GM21825 (cell line): ENCODE data around the gene CDH23.

ENCODE experiments used
- ATAC-seq: cut with Tn5 transposase; IDR thresholded peaks from one replicate; pipeline ENCODE4 v1.9.1; 2021; ENCODE audit warnings: mild to moderate bottlenecking, moderate library complexity; ENCODE audit not compliant: unreplicated experiment

Gene CDH23

DNA sequence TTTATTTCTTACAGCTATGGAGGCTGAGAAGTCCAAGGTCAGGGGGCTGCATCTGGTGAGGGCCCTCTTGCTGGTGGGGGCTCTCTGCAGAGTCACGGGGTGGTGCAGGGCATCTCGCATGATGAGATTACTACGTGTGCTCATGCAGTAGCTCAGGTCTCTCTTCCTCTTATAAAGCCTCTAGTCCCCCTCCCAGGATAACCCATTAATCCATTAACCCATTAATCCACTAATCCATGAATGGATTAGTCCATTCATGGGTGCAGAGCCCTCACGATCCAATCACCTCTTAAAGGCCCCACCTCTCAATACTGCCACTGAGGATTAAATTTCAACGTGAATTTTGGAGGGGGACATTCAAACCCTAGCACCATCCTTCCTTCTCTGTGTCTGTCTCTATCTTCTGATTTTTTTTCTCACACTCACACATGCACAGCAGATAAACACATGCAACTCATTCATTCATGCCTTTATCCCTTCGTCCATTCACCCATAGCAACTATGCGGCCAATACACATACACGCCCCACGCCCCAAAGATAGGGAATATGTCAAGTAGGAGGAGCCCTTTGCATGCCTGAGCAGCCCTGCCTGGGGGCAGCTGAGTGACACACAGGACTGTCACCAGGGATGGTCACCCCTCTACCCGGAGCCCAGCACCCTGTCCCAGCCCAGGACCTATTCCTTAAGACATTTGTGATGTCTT is 236.3 kb downstream of the CDH23 start:
- ATAC-seq = no peak

GRCh38 chr10:71633920-71634319 is 237.2 kb downstream of the CDH23 start:
- no peak for ATAC-seq

DNA sequence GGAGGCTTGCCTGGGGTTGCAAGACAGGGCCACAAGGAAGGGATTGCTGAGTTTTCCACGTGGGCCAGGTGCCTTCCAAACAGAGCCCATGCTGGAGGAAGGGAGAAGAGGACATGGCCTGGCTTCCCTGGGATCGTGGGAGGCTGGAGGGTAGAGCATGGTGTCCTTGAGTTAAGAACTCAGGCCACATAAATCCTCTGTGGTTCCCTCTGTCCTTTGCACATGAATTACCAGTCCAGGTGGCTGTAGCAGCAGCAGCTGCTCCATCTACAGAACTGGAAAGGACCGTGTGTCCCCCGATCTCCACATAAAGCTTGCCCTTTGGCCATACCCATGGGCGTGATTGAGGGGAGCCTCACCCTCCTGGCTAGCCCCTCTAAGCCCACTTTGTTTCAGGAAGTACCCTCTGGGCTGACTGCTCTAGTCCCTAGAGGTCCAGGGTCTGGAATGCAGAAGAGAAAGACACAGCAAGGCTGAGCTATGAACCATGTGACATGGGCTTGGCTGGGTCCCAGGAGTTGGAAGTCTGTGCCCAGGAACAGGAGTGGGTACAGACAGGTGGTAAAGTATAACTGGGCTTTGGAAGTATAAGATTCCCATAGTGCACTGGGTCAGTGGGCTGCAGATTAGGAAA is 237.9 kb downstream of the CDH23 start:
- ATAC-seq = no peak

DNA sequence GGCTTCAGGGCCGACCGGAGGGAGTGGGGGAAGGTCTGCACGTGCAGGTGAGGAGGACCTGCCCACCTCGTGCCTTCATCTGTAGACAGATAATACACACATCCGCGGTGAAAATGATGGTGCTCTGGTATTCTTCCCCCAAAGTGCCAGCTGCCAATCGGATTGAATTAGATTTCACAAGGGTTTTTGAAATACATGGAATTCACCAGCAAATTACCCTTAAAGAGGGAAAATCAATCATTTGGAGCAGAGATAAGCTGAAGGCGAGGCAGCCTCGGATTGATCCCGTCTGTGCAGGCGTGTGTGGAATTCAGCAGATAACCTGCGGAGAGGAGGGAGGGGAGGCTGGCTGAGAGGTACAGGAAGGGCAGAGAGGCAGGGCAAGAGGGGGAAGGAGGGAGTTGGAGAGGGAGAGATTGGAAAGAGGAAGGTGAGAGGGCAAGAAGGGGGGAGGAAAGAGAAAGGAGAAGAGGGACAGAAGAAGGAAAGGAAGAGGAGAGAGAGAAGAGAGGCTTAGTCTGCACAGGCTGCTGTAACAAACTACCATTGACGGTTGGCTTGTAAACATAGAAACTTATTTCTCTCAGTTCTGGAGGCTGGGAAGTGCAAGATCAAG is 238.6 kb downstream of the CDH23 start:
- no peak for ATAC-seq

- ATAC-seq = no peak
These were observed 239.1 kb downstream of the CDH23 start for GRCh38 chr10:71635867-71636266.

DNA sequence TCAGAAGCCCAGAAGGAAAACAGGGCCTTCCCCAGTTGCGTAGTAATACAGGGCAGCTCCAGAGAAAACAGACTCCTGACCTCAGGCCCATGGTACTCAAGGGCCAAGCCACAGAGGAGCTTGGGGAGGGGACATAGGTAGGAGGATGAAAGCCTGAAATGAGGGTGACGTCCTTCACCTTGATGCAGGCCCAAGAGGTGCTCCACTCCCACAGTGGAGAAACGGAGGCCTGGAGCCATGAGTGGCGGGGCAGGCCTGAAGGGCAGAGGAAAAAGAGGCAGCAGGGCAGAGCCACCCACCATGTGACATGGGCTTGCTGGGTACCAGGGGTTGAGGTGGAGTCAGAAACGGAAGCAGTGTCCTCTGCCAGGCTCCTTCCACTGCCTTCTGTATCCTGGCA is 239.9 kb downstream of the CDH23 start:
- ATAC-seq = no peak

DNA sequence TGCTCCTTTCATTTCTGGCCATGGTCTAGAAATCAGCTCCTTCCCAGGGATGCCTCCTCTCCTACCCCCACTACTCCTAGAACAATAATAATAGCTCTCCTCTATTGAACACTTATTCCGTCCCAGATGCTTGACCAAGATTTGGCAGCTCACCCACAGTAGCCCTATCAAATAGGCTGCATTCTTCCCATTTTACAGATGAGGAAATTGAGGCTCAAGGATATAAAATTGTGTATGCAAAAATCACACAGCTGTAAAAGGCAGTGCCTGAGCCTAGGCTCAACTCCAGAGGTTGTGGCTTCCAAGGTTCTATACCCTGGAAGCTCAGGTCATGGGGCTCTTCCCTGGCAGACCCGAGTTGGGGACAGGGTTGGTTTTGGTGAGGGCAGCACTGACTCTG is 240.6 kb downstream of the CDH23 start:
- no peak for ATAC-seq

DNA sequence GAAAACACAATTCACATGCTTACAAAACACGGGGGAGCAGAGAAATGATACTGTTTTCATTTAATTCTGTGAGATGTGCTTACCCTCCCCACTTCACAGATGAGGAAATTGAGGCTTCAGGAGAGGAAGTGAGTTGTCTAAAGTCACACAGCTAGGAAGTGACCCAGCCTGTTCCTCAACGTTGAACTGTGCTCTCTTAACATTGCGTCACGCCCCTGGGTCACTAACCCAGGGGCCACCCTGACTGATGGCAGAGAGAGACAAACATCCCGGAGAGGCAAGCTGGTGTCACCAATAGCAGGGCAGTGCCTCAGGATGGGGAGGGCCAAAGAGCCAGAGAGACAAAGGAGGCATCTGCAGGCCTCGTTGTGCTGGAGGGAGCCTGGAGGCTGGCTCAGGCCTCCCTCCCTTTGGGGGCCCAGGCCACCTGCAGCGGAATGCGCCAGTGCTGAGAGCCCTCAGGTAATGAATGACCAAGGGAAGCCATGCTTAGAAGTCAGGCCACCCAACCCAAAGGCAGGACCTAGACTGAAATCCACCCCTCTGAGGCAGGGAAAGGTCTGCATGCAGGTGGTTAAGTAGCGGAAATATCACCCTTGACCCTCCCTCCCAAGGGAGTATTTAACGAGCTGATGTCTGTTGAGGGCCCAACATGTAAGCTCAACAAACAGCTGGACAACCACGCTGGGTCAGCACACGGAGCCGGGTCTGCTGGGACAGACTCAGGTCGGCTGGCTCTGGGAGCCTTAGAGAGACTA is 241.5 kb downstream of the CDH23 start:
- no peak for ATAC-seq

GRCh38 chr10:71638822-71639719 is 242.4 kb downstream of the CDH23 start:
- no peak for ATAC-seq

- no peak for ATAC-seq
These were observed 243.9 kb downstream of the CDH23 start for GRCh38 chr10:71640607-71641006.

- no peak for ATAC-seq
These were observed 244.7 kb downstream of the CDH23 start for GRCh38 chr10:71641449-71641848.

- no peak for ATAC-seq
These were observed 245.3 kb downstream of the CDH23 start for GRCh38 chr10:71641986-71642385.

GRCh38 chr10:71643904-71644303 is 247.2 kb downstream of the CDH23 start:
- ATAC-seq = peak; percentile 11

GRCh38 chr10:71644307-71645180 is 247.8 kb downstream of the CDH23 start:
- ATAC-seq = peak; percentile 59

DNA sequence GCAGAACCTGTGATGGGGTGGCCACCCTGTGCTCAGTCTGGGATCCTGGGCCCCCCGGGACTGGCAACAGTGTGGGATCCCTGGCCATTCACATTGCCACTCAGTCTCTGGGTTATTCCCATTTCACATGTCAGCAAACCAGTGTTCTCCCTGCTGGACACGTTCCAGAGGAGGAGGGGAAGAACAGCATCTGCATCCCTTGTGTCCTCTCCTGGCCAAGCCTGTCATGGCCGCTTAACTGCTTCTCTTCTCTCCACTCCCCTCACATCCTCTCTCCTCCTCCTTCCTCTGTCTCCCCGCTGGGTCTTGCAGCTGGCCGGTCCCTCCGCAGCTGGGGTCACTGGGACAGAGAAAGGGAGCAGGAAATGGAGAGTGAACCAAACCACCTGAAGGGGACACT is 248.5 kb downstream of the CDH23 start:
- ATAC-seq = no peak

GRCh38 chr10:71646037-71646436 is 249.3 kb downstream of the CDH23 start:
- ATAC-seq = no peak

DNA sequence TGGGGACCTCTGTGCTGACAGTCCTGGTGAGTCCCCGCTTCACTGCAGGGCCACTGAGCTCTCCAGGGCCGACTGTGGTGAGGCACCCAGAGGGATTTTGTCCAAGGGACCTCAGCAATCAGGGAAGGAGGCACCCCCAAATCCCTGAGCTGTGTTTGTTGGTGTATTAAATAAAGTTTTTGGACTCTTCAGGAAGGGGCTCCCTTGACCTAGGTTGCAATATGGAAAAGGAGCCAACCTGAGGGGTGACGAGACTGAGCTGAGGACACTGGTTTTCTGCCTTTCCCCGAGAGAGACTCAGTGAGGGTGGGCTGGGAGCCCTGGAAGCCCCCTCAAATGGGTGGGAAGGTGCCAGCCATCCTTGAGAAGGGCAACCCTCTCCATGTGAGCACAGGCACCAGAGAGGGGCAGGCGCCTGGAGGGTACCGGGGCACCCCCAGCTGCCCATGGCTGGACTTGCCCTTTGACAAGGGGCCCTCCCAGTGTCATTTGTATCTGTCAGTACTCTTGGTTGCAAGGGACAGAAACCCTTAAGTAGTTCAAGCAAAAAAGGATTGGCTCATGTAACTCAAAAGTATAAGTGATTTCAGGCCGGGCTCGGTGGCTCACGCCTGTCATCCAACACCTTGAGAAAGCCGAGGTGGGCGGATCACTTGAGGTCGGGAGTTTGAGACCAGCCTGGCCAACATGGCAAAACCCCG is 250.0 kb downstream of the CDH23 start:
- no peak for ATAC-seq

DNA sequence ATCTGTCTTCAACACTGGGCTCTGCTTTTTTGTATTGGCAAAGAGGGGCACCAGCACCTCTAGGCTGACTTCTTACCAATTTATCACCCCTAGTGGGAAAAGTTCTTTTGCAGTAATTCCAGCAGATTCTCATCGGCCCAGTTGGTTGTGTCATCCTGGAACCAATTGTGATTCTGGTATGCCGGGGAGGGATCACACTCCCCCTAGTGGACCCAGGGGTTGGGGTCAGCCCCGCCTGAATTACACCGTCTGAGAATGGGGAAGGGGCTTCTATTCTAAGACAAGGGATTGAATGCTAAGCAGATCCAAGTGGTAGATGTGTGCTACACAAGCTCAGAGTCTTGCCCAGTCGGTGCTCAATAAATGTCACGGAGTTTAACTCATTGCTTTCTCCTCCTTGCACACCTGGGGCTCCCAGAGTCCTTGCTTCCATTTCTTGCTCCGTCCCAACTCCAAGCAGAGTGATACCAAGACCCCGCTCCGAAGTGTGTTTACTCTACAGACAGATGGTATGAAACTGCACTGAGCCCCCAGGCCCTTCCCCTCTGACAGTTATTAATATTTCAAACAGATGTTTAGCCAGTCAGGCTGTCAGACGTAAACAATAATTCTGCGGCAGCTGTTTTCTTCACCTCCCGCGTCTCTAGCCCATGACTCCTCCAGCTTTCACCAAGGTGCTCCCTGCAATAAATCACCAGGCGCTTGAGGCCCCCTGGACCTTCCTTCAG is 251.0 kb downstream of the CDH23 start:
- no peak for ATAC-seq
